HEK293 (cell line): ENCODE results near the gene STARD8.

Source experiments
- ZFP41 ChIP-seq: fragments of 450-650 bp; formaldehyde crosslinking; IDR thresholded peaks from 2 replicates; pipeline ENCODE4 v1.5.1; 2016; ENCODE audit warnings: missing biosample characterization, missing genetic modification characterization, borderline replicate concordance
- ZNF23 ChIP-seq: fragments of 450-650 bp; formaldehyde crosslinking; IDR thresholded peaks from 2 replicates; pipeline ENCODE4 v1.5.1; 2016; ENCODE audit warnings: missing biosample characterization, missing genetic modification characterization, borderline replicate concordance
- TF ChIP-seq, protein P1 (sequence below): fragments of 450-650 bp; formaldehyde crosslinking; IDR thresholded peaks from 2 replicates; pipeline ENCODE4 v1.5.1; 2016; ENCODE audit warnings: missing biosample characterization, missing genetic modification characterization

DNA sequence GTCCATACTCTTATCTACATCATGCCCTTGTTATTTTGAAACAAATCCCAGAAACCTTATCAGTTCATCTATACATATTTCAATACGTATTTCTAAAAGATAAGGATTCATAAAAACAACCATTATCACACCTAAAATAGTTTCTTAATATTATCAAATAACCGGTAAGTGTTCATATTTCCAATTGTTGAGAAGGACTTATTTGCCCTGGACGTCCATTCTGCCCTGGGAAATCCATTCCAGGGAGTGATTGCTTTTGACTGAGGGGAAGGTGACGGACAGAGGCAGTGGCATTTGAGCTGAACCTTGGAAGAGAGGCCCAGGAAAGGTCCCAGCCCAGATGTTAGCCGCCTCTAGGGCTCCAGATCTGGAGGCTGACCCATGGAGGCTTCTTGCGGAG is 49.6 kb downstream of the STARD8 start:
- no peak for TF ChIP-seq ZFP41 (tag by site-specific recombination)
- TF ChIP-seq, protein P1, sequence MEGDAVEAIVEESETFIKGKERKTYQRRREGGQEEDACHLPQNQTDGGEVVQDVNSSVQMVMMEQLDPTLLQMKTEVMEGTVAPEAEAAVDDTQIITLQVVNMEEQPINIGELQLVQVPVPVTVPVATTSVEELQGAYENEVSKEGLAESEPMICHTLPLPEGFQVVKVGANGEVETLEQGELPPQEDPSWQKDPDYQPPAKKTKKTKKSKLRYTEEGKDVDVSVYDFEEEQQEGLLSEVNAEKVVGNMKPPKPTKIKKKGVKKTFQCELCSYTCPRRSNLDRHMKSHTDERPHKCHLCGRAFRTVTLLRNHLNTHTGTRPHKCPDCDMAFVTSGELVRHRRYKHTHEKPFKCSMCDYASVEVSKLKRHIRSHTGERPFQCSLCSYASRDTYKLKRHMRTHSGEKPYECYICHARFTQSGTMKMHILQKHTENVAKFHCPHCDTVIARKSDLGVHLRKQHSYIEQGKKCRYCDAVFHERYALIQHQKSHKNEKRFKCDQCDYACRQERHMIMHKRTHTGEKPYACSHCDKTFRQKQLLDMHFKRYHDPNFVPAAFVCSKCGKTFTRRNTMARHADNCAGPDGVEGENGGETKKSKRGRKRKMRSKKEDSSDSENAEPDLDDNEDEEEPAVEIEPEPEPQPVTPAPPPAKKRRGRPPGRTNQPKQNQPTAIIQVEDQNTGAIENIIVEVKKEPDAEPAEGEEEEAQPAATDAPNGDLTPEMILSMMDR (tag by site-specific recombination): no peak
- TF ChIP-seq ZNF23 (tag by site-specific recombination): no peak
